Neural progenitor cell (in vitro differentiated cells): Measurements from ENCODE around the gene LMX1B. TPM values are rescaled to one million over a fixed set of nuclear protein-coding genes. Genes with fewer than 3 reads are reported as not detected.

Experiments used
- DNase-seq: peaks from one replicate; pipeline ENCODE4 v3.0.0-alpha.2; 2016; ENCODE audit warnings: low spot score
- H2AFZ ChIP-seq: fragments of 200-600 bp; sonication (generic); replicated peaks from 2 replicates; pipeline ENCODE4 v1.6.1; 2016; ENCODE audit warnings: antibody characterized with exemption
- H3F3A ChIP-seq: fragments of 200-600 bp; sonication (generic); 2 replicates; pipeline ENCODE4 v1.6.1; 2016; ENCODE audit warnings: antibody characterized with exemption, low read depth
- H3K27ac ChIP-seq: fragments of 200-600 bp; sonication (generic); 2 replicates; pipeline ENCODE4 v1.5.1; 2016; ENCODE audit warnings: mild to moderate bottlenecking
- H3K27me3 ChIP-seq: fragments of 200-600 bp; sonication (generic); 2 replicates; pipeline ENCODE4 v1.6.1; 2016; ENCODE audit warnings: mild to moderate bottlenecking, moderate library complexity
- H3K36me3 ChIP-seq: fragments of 200-600 bp; sonication (generic); 2 replicates; pipeline ENCODE4 v1.5.1; 2016
- H3K4me1 ChIP-seq: fragments of 200-600 bp; sonication (generic); 2 replicates; pipeline ENCODE4 v1.6.1; 2016; ENCODE audit warnings: mixed run types
- H3K4me2 ChIP-seq: fragments of 200-600 bp; sonication (generic); 2 replicates; pipeline ENCODE4 v1.6.1; 2016
- H3K4me3 ChIP-seq: fragments of 200-600 bp; sonication (generic); 2 replicates; pipeline ENCODE4 v1.5.1; 2016
- H3K79me2 ChIP-seq: fragments of 200-600 bp; sonication (generic); 2 replicates; pipeline ENCODE4 v1.6.1; 2016; ENCODE audit warnings: low read depth
- H3K9ac ChIP-seq: fragments of 200-600 bp; sonication (generic); 2 replicates; pipeline ENCODE4 v1.6.1; 2016
- H3K9me3 ChIP-seq: fragments of 200-600 bp; sonication (generic); 2 replicates; pipeline ENCODE4 v1.5.1; 2016; ENCODE audit warnings: low read depth
- H4K20me1 ChIP-seq: fragments of 200-600 bp; sonication (generic); 2 replicates; pipeline ENCODE4 v1.6.1; 2016; ENCODE audit warnings: low read depth
- H3K27ac Mint-ChIP-seq: 3 replicates; pipeline ENCODE4 v1.8.0; 2021; ENCODE audit warnings: mixed read lengths
- H3K27me3 Mint-ChIP-seq: 2 replicates; pipeline ENCODE4 v1.8.0; 2022; ENCODE audit warnings: low read depth, mild to moderate bottlenecking, inconsistent platforms, moderate library complexity, mixed read lengths; ENCODE audit not compliant: insufficient read depth
- H3K36me3 Mint-ChIP-seq: 3 replicates; pipeline ENCODE4 v1.8.0; 2021; ENCODE audit warnings: mixed read lengths
- H3K4me1 Mint-ChIP-seq: 3 replicates; pipeline ENCODE4 v1.8.0; 2021; ENCODE audit warnings: mixed read lengths
- H3K4me3 Mint-ChIP-seq: 3 replicates; pipeline ENCODE4 v1.8.0; 2021; ENCODE audit warnings: mild to moderate bottlenecking, moderate library complexity, mixed read lengths
- H3K9me3 Mint-ChIP-seq: 3 replicates; pipeline ENCODE4 v1.8.0; 2020; ENCODE audit warnings: mixed read lengths
- CTCF ChIP-seq: fragments of 200-600 bp; sonication (generic); IDR thresholded peaks from 2 replicates; pipeline ENCODE4 v1.5.1; 2017; ENCODE audit warnings: antibody characterized with exemption, mild to moderate bottlenecking
- EZH2 ChIP-seq: fragments of 200-600 bp; sonication (generic); IDR thresholded peaks from 2 replicates; pipeline ENCODE4 v1.6.1; 2017; ENCODE audit warnings: antibody characterized with exemption, mild to moderate bottlenecking, moderate library complexity
- EZH2phosphoT487 ChIP-seq: fragments of 200-600 bp; sonication (generic); IDR thresholded peaks from 2 replicates; pipeline ENCODE4 v1.6.1; 2017; ENCODE audit warnings: antibody characterized with exemption
- total RNA-seq: library from RNA; depleted of rRNA; stranded (reverse); fragments of >200 nt; gene quantifications from 2 replicates; pipeline ENCODE4 v1.2.3, GENCODE V29; 2015; ENCODE audit warnings: low replicate concordance

LMX1B gene
- total RNA-seq, 1 donor from 2014 or later = 0.19 TPM

GRCh38 chr9:126628969-126629674 lies 15.4 kb downstream of the LMX1B start:
- Histone ChIP-seq H2AFZ (no peak overlapping the region), H3K9ac (no peak overlapping the region), H3K4me2 (no peak overlapping the region), H3K4me1 (peaks cover 41% of the 10 kb centered on the region), H3K79me2 (no peaks in the 10 kb centered on the region), H4K20me1 (peaks cover 92% of the 10 kb centered on the region), H3K36me3 (no peaks in the 10 kb centered on the region), H3F3A (peaks cover 54% of the 10 kb centered on the region), H3K9me3 (no peaks in the 10 kb centered on the region), H3K4me3 (no peak overlapping the region), H3K27ac (no peak overlapping the region), H3K27me3 (peaks cover 100% of the 10 kb centered on the region)
- no peak for DNase-seq
- H3K27ac Mint-ChIP-seq = no peak overlapping the region
- H3K36me3 Mint-ChIP-seq = no peaks in the 10 kb centered on the region
- peaks cover 37% of the 10 kb centered on the region for H3K27me3 Mint-ChIP-seq
- TF ChIP-seq EZH2phosphoT487 = no peak
- TF ChIP-seq EZH2 = peak; percentile 41
- no peaks in the 10 kb centered on the region for H3K9me3 Mint-ChIP-seq
- H3K4me1 Mint-ChIP-seq = peaks cover 82% of the 10 kb centered on the region
- H3K4me3 Mint-ChIP-seq = no peak overlapping the region

GRCh38 chr9:126630458-126631237 lies 16.9 kb downstream of the LMX1B start:
- DNase-seq = no peak
- H2AFZ ChIP-seq = no peak overlapping the region
- Mint-ChIP-seq H3K9me3 (no peaks in the 10 kb centered on the region), H3K36me3 (no peaks in the 10 kb centered on the region), H3K4me3 (no peak overlapping the region), H3K27me3 (peaks cover 32% of the 10 kb centered on the region), H3K4me1 (peaks cover 79% of the 10 kb centered on the region), H3K27ac (peak overlapping the region; percentile 78)
- no peaks in the 10 kb centered on the region for H3K36me3 ChIP-seq
- peaks cover 100% of the 10 kb centered on the region for H3K27me3 ChIP-seq
- no peaks in the 10 kb centered on the region for H3K79me2 ChIP-seq
- TF ChIP-seq EZH2phosphoT487 (no peak), EZH2 (peak; percentile 62)
- peaks cover 81% of the 10 kb centered on the region for H4K20me1 ChIP-seq
- no peak overlapping the region for H3K4me3 ChIP-seq
- no peaks in the 10 kb centered on the region for H3K9me3 ChIP-seq
- no peak overlapping the region for H3K9ac ChIP-seq
- H3F3A ChIP-seq = peaks cover 42% of the 10 kb centered on the region
- no peak overlapping the region for H3K27ac ChIP-seq
- H3K4me2 ChIP-seq = peak overlapping the region; percentile 19
- peaks cover 26% of the 10 kb centered on the region for H3K4me1 ChIP-seq

- no peaks in the 10 kb centered on the region for H3K36me3 ChIP-seq
- peak; percentile 71 for DNase-seq
Measured at GRCh38 chr9:126631254-126631653, 17.5 kb downstream of the LMX1B start.

More at GRCh38 chr9:126631254-126631653, 17.5 kb downstream of the LMX1B start:
- TF ChIP-seq CTCF = no peak
- no peak for TF ChIP-seq EZH2
- no peak for TF ChIP-seq EZH2phosphoT487
- no peaks in the 10 kb centered on the region for H3K79me2 ChIP-seq
- H3K27ac ChIP-seq = no peak overlapping the region
- peak overlapping the region; percentile 19 for H3K4me2 ChIP-seq
- no peak overlapping the region for H3K4me3 ChIP-seq
- H3K4me1 ChIP-seq = peaks cover 25% of the 10 kb centered on the region
- no peak overlapping the region for H2AFZ ChIP-seq
- peaks cover 81% of the 10 kb centered on the region for H4K20me1 ChIP-seq
- Mint-ChIP-seq H3K36me3 (no peaks in the 10 kb centered on the region), H3K9me3 (no peaks in the 10 kb centered on the region), H3K4me1 (peaks cover 78% of the 10 kb centered on the region), H3K4me3 (peak overlapping the region; percentile 30), H3K27ac (no peak overlapping the region), H3K27me3 (peaks cover 27% of the 10 kb centered on the region)
- peaks cover 42% of the 10 kb centered on the region for H3F3A ChIP-seq
- H3K27me3 ChIP-seq = peaks cover 100% of the 10 kb centered on the region
- no peak overlapping the region for H3K9ac ChIP-seq
- no peaks in the 10 kb centered on the region for H3K9me3 ChIP-seq
